Midbrain (tissue), 1 donor: ENCODE results near the gene MLST8.
"Not testable (repeated sequence)": the region's sequence is repeated elsewhere in the genome, so short reads cannot be mapped to it uniquely, and the experiment has no call there.

Experiments used
- DNase-seq: peaks from one replicate; lab custom pipeline; 2025; lab: John Stamatoyannopoulos, UW

The MLST8 gene

DNA sequence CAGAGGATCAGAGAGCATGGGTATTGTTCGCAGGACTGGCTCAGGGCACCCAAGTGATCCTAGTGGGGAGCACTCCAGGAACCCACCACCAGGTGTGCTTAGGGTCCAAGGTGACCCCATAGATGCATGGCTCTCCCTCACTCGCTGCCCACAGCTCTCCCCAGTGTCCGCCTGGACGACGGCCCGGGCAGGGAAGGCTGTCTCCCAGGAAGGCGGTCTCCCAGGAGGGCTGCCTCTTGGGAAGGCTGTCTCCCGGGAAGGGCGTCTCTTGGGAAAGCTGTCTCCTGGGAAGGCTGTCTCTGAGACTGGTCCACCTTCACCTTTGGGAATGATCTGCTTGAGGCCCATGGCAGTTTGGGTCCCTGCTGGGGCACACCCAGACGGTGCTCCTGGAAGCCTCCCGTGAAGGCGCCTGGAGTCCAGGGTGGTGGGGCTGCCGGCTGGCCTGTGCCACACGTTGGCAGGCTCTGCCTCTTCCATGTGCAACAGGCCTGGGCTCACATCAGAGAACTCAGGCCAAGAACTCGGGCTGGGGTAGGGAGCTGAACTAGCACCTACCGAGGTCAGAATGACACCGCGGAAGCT, 41.1 kb downstream of the MLST8 start:
- DNase-seq: no peak

DNA sequence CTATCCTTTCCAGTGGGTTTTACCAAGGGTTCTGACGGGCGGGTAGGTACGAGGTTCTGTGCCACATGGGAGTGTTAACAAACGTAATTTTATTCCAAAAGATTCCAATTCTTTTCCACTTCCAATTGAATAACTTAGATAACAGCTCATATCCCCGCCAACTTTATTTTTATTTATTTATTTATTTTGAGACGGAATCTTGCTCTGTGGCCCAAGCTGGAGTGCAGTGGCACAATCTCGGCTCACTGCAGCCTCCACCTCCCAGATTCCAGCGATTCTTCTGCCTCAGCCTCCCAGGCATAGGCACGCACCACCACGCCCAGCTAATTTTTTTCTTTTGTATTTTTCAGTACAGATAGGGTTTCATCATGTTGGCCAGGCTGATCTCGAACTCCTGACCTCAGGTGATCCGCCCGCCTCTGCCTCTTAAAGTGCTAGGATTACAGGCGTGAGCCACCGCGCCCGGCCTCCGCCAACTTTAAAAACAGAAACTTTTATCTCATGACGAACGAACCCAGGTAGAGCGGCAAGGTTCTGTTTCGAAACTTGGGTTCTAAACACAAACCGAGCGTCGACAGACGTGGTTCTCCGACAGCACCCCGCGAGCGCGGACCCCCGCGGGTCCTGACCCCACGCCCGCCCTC, 45.5 kb downstream of the MLST8 start:
- no peak for DNase-seq

DNA sequence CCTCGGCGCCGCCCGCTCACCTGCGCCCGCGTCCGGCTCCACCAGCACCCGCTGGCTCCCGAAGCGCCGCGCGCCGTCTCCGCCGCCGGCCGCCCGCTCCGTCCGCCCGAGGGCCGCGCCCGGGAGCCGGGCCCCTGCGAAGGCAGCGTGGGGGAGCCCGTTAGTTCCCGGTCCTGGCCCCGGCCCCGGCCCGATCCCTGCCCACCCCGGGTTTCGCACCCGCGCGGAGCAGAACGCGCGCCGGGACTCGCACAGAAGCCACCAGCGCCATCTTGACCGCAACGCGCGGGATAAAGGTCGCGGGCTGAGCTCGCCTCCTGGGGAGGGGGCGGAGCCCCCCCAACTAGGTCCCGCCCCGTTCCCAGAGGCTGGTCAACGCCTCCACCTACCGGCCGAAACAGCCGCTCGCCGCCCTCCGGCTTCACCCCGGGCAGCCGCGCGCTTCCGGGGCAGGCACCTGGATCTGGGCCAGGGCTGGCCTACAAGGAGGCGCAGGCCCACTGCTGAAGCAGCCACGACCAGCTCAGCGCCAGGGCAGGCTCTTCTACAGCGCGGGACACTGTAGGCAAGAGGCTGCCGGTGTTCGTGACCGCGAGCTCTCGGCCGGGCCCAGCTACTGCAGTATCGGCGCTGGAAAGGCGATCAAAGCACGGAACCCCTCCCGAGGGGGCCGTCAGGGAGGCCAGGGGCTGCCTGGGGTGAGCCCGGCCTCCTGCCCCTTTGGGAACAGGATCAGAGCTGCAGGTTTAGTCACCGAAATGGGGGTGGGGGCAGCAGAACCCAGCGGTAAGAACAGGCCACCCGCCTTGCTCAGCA, 46.2 kb downstream of the MLST8 start, which contains the start of gene ECI1:
Gene ECI1, minus strand, starts transcription at position 292 of the 816 bp plus-strand sequence. Its CDS starts 21 bp downstream, at position 271.
- DNase-seq: peak; percentile 96

DNA sequence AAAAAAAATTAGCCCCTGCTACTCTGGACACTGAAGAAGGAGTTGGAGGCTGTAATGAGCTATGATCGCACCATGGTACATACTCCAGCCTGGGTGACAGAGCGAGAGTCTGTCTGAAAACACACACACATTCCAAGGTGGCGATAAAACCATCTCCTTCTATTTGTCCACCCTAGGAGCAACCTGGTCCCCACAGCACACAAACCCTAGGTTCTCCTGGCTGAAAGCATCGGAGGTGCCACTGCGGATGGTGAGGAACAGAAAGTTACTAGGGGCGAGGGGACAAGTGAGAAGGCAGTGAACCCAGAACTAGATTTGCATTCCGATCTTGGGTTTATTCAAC, 47.5 kb downstream of the MLST8 start:
- DNase-seq: no peak

DNA sequence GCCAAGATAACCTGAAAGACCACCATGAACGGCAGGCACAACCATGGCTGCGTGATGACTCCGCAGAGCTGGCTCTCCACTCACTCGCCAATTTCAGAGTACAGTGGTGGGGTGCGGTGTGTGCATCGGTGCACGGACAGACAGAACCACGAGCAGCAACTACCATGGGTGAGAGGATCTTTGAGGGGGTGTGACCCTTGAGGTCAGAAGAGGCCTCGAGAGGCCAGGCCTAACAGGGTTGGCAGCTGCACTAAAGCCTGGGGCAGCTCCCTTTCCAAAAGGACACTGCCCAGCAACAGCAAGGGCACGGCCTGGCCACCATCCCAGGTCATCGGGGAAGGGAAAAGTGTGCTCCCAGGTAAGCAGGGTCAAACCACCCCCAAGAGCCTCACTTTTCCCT, 48.0 kb downstream of the MLST8 start:
- DNase-seq: no peak

DNA sequence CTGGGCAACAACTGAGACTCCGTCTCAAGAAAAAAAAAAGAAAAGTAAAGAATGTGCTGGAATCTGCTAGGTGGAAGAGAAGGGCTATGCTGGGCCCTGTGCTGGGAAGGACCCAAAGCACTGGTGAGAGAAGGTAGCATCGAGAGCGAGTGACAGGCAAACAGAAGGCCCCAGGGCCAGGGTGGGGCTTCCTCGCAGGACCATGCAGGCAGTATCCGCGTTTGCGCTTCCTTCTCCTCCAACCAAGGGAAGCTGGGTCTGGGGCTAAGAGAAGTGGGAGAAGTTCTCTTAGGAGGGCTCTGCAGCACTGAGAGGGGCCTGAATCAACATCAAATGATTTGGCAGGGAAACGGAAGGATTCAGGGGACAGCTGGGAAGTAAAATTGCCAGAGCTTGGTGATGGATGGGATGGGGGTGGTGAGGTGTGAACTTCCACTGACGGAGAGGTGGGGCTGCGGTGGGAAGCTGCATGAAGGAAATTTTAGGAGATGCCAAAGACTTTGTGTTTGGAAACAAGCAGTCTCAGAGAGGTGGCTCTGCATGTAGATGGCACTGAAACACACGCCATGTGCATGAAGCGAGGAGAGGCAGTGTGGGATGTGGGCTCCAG, 51.4 kb downstream of the MLST8 start:
- DNase-seq: no peak

DNA sequence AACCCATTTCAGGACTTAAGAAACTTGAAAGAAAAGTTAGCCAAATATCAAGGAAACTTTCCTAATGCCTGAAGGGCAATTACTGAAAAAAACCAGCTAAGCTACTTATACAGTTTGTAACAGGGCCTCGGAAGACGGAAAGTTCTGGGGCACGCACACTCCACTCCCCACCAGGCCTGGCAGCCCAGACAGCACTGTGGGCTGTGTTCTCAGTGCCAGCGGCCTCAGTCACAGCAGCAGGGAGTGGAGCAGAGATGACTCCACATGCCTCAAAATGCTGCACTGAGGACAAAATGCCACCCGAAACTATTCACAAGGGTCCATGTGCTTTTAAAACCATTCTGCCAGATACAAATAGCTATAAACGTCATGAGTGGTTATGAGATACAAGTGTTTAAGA, 52.5 kb downstream of the MLST8 start:
- no peak for DNase-seq

DNA sequence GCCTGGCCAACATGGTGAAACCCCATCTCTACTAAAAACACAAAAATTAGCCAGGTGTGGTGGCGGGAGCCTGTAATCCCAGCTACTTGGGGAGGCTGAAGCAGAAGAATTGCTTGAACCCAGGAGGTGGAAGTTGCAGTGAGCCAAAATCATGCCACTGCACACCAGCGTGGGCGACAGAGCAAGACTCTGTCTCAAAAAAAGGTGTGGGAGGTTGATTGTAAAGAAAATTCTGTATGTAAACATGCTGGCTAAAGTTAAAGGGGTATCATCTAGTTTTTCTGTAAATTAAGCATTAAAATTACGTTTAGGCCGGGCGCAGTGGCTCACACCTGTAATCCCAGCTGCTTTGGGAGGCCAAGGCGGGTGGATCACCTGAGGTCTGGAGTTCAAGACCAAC, 53.3 kb downstream of the MLST8 start:
- DNase-seq: not testable (repeated sequence)
